Activated effector memory CD4-positive, alpha-beta T cell treated with Interleukin-2 at 50 U/mL for 16 hours (primary cell): ENCODE data around the gene SYCP1.
"Not testable (repeated sequence)": the region's sequence is repeated elsewhere in the genome, so short reads cannot be mapped to it uniquely, and the experiment has no call there.

Experiments
- DNase-seq: peaks from one replicate; pipeline ENCODE4 v3.0.0-alpha.2; 2020

SYCP1 gene

GRCh38 chr1:114854693-114855320, at the start of gene SYCP1:
TSS of gene SYCP1 (plus strand) at chr1:114854863. CDS start at chr1:114855465, 602 bp downstream.
- no peak for DNase-seq

GRCh38 chr1:114819869-114820268, 34.8 kb upstream of the SYCP1 start:
- DNase-seq: no peak

GRCh38 chr1:114820392-114820791, 34.3 kb upstream of the SYCP1 start:
- no peak for DNase-seq

GRCh38 chr1:114821978-114822377, 32.7 kb upstream of the SYCP1 start:
- DNase-seq: no peak

GRCh38 chr1:114828251-114828650, 26.4 kb upstream of the SYCP1 start:
- no peak for DNase-seq

GRCh38 chr1:114830075-114830474, 24.6 kb upstream of the SYCP1 start:
- DNase-seq: not testable (repeated sequence)

GRCh38 chr1:114831276-114831994, 23.2 kb upstream of the SYCP1 start:
- no peak for DNase-seq

DNA sequence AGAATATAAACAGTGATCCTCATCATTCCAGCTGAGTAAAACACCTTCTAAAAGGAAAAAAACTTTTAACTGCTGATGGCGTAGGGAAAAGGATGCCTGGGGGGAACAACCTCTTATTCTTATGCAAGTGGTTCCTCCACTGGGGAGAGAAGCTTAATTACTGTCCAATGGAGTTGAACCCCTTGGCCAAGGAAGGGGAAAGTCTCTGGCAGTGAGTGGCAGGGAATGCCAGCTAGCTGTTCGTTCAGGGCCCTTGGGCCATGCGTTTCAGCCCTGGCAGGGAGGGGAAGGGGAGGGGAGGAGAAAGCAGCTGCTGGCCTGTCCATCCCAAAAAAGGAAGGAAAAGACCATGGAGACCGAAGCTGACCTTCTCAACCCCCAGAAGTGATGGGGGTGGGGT, 22.6 kb upstream of the SYCP1 start:
- no peak for DNase-seq

DNA sequence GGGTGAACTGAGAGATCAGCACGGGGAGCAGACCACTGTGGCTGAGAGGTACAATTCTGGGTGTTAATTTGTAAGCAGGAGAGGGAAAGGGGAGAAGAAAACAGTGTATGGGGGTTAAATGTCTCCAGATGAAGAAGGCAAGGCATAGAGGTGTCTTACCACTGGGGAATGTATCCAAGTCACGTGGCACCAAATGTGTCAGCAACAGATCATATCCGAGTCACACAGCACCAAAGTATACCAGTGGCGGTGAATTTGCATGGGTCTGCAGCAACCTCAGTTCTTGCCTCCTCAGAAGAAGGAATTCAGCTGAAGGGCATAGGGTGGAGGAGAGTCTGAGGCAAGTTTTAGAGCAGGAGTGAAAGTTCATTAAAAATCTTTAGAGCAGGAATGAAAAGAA, 21.2 kb upstream of the SYCP1 start:
- no peak for DNase-seq

DNA sequence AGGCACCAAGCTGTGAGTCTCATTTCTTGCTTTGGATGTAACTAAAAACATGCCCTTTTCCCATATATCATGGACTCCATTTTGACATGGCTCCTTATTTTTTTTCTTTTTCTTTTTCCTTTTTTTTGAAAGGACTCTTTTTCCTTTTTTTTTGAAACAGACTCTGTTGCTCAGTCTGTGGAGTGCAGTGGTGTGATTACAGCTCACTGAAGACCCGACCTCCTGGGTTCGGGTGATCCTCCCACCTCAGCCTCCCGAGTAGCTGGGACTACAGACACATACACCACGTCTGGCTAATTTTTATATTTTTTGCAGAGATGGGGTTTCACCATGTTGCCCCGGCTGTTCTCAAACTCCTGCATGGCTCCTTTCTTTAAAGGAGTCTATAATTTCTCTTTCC, 10.4 kb upstream of the SYCP1 start:
- no peak for DNase-seq

- no peak for DNase-seq
Observed at GRCh38 chr1:114853584-114853983, 1.1 kb upstream of the SYCP1 start.

- no peak for DNase-seq
Observed at GRCh38 chr1:114861384-114861783, 6.7 kb downstream of the SYCP1 start.

GRCh38 chr1:114892194-114892918, 37.7 kb downstream of the SYCP1 start:
- no peak for DNase-seq

GRCh38 chr1:114896795-114897194, 42.1 kb downstream of the SYCP1 start:
- no peak for DNase-seq

DNA sequence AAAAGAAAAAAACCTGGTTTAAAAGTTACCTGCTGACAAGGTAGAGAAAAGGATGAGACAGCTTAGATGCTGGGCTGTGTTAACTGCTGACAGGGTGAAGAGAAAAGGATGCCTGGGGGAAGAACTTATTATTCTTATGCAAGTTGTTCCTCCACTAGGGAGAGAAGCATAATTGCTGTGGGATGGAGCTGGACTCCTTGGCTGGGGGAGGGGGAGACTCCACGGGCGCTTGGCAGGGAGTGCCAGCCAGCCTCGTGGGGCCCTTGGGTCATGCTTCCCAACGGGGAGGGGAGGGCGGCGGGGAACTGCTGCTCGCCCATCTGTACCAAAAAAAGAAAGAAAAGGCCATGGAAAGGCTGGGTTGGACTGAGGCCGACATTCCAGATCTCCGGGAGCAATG, 47.2 kb downstream of the SYCP1 start:
- no peak for DNase-seq

GRCh38 chr1:114902343-114902742, 47.7 kb downstream of the SYCP1 start:
- DNase-seq: no peak

GRCh38 chr1:114903480-114903879, 48.8 kb downstream of the SYCP1 start:
- DNase-seq: no peak

DNA sequence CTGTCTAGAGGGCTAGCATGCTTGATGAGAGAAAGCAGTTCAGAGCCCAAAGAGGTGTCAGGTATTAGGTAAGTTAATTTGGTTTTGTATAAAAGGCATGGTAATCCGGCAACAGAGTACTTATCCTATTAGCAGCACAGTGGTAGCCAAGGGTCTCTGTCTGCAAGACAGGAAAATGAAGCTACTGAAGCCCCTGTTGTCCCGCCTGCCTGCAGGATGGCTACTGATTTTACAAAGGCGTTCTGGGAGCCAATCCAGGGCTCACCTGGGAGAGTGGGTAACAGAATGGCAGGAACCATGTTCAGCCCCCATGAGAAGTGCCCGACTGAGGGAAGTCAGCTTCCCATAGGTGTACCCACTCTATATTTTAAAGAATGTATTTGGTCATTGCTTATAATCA, 61.1 kb downstream of the SYCP1 start:
- not testable (repeated sequence) for DNase-seq

DNA sequence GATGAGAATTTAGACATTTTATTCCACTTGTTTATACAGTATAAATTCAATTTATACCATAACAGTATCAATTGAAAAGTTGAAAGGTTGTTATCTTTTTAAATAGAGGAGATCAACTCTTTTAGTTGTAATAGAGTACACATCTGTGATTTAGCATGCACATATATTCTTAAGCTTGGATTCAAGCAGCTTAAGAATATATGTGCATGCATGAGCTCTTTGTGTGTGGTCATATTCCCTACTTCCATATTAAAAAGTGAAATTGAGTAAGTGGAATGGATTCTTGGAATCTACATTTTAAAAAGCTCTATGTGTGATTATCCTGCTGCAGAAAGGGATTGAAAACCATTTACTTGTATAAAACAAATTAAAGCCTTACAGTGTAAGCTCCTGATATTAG, 71.9 kb downstream of the SYCP1 start:
- no peak for DNase-seq

GRCh38 chr1:114927401-114927800, 72.7 kb downstream of the SYCP1 start:
- DNase-seq: no peak

DNA sequence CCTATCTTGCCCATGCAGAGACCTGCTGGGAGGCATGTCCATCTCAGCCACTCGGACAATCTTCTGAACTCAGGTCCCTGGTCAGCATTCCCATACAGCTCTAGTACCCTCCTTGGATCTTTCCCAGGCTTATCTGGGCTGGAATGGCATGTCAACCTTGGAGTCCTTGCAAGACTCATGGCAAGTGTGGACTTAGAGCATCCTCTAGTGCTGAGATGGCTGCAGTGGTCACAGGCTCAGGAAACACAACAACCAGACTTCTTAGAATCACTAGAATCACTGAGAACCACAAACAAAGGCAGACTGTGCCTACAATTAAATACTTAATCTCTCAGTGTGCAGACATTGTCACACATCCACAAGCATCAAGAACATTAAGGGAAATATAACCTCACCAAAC, 101.9 kb downstream of the SYCP1 start:
- no peak for DNase-seq

DNA sequence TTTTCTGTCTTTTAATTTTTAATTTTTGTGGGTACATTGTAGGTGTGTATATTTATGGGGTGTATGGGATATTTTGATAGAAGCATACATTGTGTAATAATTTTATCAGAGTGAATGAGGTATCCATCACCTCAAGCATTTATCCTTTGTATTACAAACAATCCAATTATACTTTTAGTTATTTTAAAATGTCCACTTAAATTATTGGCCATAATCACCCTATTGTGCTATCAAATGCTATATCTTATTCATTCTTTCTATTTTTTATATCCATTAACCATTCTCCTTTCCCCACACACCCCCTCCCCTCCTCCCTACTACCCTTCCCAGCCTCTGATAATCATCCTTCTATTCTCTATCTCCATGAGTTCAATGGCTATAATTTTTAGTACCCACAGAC, 104.8 kb downstream of the SYCP1 start:
- no peak for DNase-seq

DNA sequence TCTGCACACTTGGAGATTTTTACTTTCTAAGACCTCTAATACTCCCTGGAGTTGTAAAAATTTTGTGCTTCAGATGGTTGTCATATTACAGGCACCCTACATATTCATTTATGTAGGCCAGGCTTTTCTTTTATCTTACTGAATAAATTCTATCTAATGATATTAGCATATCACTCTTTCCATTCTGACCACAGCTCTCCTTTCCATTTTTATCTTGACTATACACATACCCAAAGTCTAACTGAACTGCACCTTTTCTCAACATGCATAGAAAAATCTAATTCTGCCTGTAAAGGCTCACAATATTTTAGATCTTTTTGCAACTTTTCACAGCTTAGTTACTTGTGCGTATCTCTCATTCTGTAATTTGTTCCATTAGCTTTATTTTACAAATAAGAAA, 122.2 kb downstream of the SYCP1 start:
- DNase-seq: no peak

GRCh38 chr1:114979278-114979891, 124.7 kb downstream of the SYCP1 start:
- DNase-seq: peak; percentile 39
